GM10266 (cell line): Measurements from ENCODE around the gene TSEN34.
"Not testable (repeated sequence)": the region's sequence is repeated elsewhere in the genome, so short reads cannot be mapped to it uniquely, and the experiment has no call there.

ENCODE experiments used
- DNase-seq: peaks from one replicate; pipeline ENCODE4 v3.0.0; 2012; ENCODE audit errors: extremely low spot score
- TF ChIP-seq, protein P1 (sequence below): IDR thresholded peaks from 2 replicates; pipeline ENCODE4 v1.5.1; 2012; ENCODE audit warnings: mild to moderate bottlenecking, low read depth; ENCODE audit not compliant: control insufficient read depth, insufficient read depth; ENCODE audit errors: missing control alignments

Gene TSEN34

DNA sequence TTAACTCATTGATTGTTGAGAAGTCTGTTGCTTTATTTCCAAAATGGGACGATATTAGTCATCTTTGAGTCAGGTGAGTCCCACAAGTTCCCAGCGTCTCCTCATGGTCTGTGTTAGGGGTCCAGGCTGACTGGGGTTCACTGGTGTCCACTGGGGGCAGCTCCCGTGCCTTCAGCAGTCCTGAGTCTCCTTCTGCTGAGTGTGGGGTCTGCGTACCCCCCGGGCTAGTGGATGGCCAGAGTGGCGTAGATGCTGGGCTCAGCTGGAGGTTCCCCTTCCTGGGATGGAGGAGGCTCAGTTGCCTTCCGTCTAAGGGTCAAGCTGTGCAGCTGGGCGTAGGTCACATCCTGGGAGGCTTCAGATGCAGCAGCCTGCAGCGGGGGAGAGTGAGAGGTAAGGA lies 25.8 kb downstream of the TSEN34 start:
- no peak for DNase-seq
- TF ChIP-seq, protein P1, sequence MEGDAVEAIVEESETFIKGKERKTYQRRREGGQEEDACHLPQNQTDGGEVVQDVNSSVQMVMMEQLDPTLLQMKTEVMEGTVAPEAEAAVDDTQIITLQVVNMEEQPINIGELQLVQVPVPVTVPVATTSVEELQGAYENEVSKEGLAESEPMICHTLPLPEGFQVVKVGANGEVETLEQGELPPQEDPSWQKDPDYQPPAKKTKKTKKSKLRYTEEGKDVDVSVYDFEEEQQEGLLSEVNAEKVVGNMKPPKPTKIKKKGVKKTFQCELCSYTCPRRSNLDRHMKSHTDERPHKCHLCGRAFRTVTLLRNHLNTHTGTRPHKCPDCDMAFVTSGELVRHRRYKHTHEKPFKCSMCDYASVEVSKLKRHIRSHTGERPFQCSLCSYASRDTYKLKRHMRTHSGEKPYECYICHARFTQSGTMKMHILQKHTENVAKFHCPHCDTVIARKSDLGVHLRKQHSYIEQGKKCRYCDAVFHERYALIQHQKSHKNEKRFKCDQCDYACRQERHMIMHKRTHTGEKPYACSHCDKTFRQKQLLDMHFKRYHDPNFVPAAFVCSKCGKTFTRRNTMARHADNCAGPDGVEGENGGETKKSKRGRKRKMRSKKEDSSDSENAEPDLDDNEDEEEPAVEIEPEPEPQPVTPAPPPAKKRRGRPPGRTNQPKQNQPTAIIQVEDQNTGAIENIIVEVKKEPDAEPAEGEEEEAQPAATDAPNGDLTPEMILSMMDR, result no peak

DNA sequence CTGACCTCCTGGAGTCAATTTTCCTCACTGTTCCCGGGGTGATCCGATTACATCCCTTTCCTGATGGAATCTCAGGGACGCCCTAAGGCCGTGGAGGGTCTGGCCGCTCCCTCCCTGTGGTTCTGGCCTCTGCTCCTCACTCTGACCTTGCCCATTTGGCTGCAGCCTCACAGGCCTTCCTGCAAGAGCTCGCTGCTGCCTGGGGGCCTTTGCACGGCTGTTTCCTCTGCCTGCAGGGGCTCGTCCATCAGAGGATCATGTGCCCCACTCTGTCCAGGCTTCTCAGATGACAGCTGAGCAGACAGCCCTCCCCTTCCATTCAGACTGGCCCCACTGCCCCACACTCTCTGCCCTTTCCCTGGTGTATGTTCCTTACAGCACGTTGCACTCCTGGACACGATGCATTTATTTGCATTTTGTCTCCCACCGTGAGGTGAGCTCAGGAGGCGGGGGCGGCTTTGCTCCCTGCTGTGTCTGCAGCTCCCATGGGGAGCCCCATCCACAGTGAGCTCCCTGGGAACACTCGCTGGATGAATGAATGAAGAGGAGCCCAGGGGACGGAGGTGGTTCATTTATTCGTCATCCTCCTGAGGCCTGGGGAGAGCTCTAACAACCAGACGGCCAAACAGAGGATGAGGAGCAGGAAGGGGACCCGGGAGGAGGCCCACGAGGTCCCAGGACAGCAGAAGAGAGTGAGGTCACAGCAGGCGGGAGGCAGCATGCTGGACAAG lies 26.6 kb downstream of the TSEN34 start:
- not testable (repeated sequence) for DNase-seq

DNA sequence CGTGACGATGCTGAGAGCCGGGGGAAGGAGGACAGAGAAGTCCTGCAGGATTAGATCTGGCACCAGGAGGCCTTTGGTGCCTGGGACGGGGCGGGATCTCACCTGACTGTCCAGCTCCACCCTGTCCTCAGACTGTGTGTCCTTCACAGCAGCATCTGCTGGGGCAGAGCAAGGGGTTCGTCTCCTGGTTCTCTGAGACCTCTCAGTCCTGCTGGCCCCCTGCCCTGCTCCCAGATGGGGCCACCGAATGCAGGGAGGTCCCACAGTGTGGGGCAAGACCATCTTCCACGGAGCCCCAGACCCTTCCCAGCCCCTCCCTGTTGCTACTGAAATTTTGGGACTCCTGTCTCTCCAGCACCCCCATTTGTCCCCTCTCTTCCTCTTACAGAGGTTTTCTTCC lies 27.2 kb downstream of the TSEN34 start:
- TF ChIP-seq, protein P1, result no peak
- DNase-seq, result no peak

DNA sequence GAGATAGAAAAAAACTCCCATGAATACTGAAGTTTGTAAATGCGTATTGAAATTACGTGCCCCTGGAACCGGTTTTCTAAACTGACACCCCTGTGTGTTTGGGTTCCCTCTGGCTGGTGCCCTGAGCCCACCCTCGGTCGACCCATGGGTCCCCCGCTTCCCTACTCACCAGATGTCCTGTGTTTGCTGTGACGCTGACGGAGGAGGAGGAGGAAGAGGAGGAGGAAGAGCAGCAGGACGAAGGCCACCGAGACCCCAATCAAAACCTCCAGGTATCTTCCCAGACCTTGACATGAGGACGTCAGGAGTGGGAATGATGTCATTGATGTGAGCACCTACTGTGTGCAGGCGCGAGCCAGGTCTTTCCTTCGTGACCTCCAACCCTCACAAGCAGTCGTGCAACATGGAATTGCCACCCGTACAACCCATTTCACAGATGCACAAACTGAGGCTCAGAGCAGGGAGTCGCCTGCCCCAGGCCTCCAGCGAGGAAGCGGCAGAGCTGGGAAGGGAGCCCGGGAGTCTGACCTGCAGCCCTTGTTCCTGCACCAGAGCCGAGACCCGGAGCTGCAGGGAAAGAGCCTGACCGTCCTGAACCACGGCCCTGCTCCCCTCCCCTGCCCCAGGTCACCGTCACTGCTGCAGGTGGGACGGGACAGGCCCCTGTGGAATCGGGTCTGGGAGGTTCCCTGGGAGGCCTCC lies 28.0 kb downstream of the TSEN34 start:
- TF ChIP-seq, protein P1, result no peak
- no peak for DNase-seq

DNA sequence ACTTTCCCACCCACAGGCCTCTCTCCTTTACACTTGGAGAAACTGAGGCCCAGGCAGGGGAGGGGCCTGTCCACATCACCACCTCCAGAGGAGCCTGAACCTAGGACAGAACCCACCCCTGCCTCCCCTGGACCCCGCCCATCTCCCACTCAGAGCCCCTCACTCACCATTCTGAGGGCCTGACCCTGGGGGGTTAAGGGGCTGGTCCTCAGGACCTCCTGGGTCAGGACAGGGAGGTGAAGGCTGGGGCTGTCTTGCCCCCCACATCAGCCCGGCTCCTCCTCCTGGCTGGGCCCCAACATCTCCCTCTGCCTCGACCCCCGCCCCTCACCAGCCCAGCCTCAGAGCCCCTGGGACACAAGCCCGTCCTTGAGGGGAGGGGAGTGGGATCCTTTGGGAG lies 28.6 kb downstream of the TSEN34 start:
- DNase-seq, result not testable (repeated sequence)

DNA sequence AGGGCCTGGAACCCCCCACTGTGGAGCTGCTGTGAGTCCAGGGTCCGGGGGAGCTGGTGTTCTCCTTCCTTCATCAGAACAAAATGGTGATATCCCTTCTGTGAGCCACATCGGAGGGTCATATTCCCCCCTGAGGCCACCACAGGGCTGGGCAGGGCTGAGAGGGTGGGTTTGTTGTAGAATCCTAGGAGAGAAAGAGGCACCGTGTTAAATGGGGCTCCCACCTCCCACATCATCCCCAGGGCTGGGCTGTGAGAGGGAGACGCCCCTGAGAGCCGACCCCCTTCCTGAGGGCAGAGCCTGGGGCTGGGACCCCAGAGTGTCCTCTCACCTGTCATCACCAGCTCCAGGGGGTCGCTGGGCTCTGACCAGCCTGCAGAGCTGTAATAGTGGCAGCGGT lies 30.8 kb downstream of the TSEN34 start:
- DNase-seq, result not testable (repeated sequence)

DNA sequence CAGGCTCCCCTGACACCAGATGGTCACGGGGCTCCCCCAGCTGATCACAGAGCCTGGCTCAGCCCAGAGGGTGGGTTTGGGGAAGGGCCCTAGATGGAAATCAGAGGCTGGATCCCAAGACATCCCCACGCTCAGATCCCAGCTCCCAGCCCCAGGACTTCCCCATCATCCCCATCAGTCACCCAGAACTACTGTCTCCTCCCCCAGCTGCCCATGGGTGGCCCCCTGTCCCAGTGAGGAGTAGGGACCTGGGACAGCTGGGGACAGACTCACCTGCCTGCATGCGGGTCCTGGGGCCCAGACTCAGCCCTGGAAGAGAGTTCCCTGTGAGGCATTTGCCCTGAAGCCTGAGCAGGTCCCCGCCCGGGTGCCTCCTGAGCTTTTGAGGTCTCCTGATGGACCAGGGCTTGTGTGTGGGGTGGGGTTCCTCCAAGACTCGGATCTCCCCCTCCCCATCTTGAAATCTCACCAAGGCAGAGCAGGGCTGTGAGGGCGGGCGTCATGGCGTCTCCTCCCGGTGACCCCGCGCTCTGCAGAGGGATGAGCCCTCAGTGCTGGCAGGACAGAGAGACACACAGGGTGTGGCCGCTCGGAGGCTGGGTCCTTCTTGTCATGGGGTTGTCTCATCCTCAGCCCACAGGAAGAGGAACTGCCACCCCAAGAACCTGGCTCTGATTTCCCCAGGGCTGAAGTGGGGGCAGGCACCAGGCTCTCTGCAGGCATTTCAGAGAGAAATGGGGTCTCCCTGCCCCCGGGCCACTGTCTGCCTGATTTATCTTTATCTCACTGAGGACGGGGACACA lies 31.6 kb downstream of the TSEN34 start, which contains the start of gene LILRB3:
TSS of gene LILRB3 (minus strand) at position 534 of the 803 bp plus-strand sequence. CDS start at position 503, 31 bp downstream.
- DNase-seq, result not testable (repeated sequence)

DNA sequence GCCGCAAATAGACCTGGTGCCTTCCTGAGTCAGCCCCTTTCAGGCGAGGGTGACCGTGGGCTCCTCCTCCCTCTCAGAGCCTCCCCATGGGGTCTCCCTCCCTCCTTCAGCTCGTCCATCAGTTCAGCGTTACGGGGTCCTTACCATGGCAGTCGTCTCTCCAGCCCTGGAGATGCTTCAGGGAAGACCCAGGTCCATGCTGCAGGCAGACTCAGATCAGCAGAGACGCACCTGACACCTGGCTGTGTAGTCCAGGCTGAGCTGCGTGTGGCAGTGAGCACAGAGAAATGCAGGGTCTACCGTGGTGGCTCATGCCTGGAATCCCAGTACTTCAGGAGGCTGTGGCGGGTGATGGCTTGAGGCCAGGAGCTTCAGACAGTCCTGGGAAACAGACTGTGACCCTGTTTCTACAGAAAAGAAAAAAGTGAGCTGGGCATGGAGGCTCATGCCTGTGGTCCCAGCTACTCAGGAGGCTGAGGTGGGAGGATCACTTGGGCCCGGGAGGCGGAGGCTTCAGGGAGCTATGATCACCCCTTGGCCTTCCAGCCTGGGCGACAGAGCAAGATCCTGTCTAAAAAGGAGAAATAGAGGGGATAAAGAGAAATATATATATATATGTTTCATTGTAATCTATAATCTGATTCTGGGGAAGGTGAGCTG lies 32.3 kb downstream of the TSEN34 start:
- DNase-seq, result not testable (repeated sequence)

DNA sequence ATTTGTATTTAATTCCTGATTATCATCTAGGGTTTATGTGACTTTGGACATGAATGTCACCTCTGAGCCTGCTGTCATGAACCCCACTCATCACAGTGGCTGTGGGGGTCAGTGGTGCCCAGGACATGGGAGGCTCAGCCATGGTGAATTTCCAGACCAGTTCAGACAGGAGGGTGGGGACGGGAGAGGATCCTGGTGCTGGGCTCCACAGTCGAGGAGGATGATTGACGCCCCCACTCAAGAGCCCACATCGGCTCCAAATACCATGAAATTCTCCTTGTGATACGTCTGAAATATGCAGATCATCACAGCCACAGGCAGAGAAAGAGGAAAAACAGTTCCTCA lies 32.8 kb downstream of the TSEN34 start:
- DNase-seq, result not testable (repeated sequence)

DNA sequence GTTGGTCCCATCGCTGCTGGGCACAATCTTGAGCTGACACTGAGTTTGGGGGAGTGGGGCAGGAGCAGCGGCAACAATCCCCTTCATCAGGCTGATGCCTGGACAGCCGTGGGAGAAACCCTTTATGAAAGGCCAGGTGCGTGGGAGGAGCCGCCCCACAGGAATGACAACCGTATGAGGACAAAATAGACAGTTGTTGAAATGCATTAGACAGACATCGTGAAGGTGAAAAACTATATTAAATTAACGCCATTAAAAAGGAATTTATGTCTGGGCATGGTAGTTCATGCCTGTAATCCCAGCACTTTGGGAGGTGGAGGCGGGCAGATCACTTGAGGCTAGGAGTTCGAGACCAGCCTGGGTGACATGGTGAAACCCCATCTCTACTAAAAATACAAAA lies 33.5 kb downstream of the TSEN34 start:
- not testable (repeated sequence) for DNase-seq

DNA sequence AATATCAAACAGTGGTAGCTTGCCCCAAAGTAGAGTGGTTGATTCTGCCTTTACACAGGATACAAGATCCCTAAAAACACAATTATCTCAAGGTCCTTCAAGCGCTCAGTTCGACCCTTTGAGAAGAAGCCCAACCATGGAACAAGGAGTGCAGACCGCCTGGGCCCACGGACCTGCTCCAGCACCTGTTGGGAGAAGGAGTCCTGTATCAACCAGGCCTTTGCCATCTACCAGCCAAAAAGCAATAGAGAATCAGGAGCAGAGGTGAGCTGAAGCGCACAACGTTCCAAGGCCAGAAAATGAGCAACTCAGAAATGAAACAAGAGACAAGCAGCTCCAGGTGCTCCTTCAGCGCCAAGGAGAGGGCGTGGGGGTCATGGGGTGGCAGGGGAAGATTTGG lies 38.0 kb downstream of the TSEN34 start:
- TF ChIP-seq, protein P1, result no peak
- DNase-seq, result no peak
